Stimulated activated memory B cell treated with anti-CD40 and anti-IgM and Interleukin-4, amounts not matched to agents 10 μg/mL and 1 μg/mL and 100 μg/mL, for 72 hours (primary cell): ENCODE measurements around the gene NTMT1.

Source experiments
- ATAC-seq: fragments of 150-1000 bp; cut with Tn5 transposase; 2 replicates; pipeline ENCODE4 v1.10.0; 2021
- H3K27ac Mint-ChIP-seq: one replicate; pipeline ENCODE4 v1.8.0; 2022; ENCODE audit warnings: mild to moderate bottlenecking, mixed read lengths
- H3K27me3 Mint-ChIP-seq: one replicate; pipeline ENCODE4 v1.8.0; 2022; ENCODE audit warnings: mixed read lengths
- H3K36me3 Mint-ChIP-seq: one replicate; pipeline ENCODE4 v1.8.0; 2022; ENCODE audit warnings: mixed read lengths
- H3K4me1 Mint-ChIP-seq: one replicate; pipeline ENCODE4 v1.8.0; 2022; ENCODE audit warnings: mixed read lengths
- H3K4me3 Mint-ChIP-seq: one replicate; pipeline ENCODE4 v1.8.0; 2022; ENCODE audit warnings: mild to moderate bottlenecking, moderate library complexity, mixed read lengths
- H3K9me3 Mint-ChIP-seq: one replicate; pipeline ENCODE4 v1.8.0; 2022; ENCODE audit warnings: mixed read lengths

NTMT1 gene

GRCh38 chr9:129620669-129621295 lies 5.2 kb upstream of the NTMT1 start, which contains the start of gene C9orf50:
Gene C9orf50 (minus strand): TSS chr9:129621101. CDS start chr9:129620574, 527 bp downstream.
- Mint-ChIP-seq H3K4me3 (peak within 1 kb of the TSS; percentile 38), H3K27me3 (peaks cover 42% of the 10 kb centered on the region), H3K36me3 (no peaks in the 10 kb centered on the region), H3K4me1 (peaks cover 22% of the 10 kb centered on the region), H3K9me3 (peaks cover 2% of the 10 kb centered on the region), H3K27ac (no peak within 1 kb of the TSS)
- ATAC-seq: no peak

- no peak overlapping the region for H3K27ac Mint-ChIP-seq
- no peak overlapping the region for H3K4me3 Mint-ChIP-seq
- H3K27me3 Mint-ChIP-seq: peaks cover 41% of the 10 kb centered on the region
- peaks cover 1% of the 10 kb centered on the region for H3K9me3 Mint-ChIP-seq
- no peaks in the 10 kb centered on the region for H3K36me3 Mint-ChIP-seq
- ATAC-seq: no peak
- H3K4me1 Mint-ChIP-seq: peaks cover 40% of the 10 kb centered on the region
Observed at GRCh38 chr9:129623331-129623730, 2.6 kb upstream of the NTMT1 start.

- H3K27me3 Mint-ChIP-seq: peaks cover 32% of the 10 kb centered on the region
- no peaks in the 10 kb centered on the region for H3K36me3 Mint-ChIP-seq
- H3K9me3 Mint-ChIP-seq: no peaks in the 10 kb centered on the region
- ATAC-seq: no peak
- H3K4me3 Mint-ChIP-seq: no peak overlapping the region
- peak overlapping the region; percentile 96 for H3K27ac Mint-ChIP-seq
- peaks cover 48% of the 10 kb centered on the region for H3K4me1 Mint-ChIP-seq
Observed at GRCh38 chr9:129624168-129624759, 1.7 kb upstream of the NTMT1 start.

GRCh38 chr9:129624947-129625346 lies 1.0 kb upstream of the NTMT1 start:
- H3K4me1 Mint-ChIP-seq: peaks cover 55% of the 10 kb centered on the region
- H3K27me3 Mint-ChIP-seq: peaks cover 26% of the 10 kb centered on the region
- no peaks in the 10 kb centered on the region for H3K36me3 Mint-ChIP-seq
- H3K9me3 Mint-ChIP-seq: no peaks in the 10 kb centered on the region
- ATAC-seq: peak; percentile 61
- H3K27ac Mint-ChIP-seq: peak overlapping the region; percentile 96
- peak overlapping the region; percentile 79 for H3K4me3 Mint-ChIP-seq

GRCh38 chr9:129626625-129627284 lies 792 bp downstream of the NTMT1 start:
- peak; percentile 52 for ATAC-seq
- Mint-ChIP-seq H3K4me3 (peak overlapping the region; percentile 79), H3K27me3 (peaks cover 13% of the 10 kb centered on the region), H3K9me3 (no peaks in the 10 kb centered on the region), H3K36me3 (peaks cover 14% of the 10 kb centered on the region), H3K4me1 (peaks cover 66% of the 10 kb centered on the region), H3K27ac (peak overlapping the region; percentile 96)

GRCh38 chr9:129627556-129628440 lies 1.8 kb downstream of the NTMT1 start:
- no peak for ATAC-seq
- H3K4me3 Mint-ChIP-seq: peak overlapping the region; percentile 79
- peaks cover 7% of the 10 kb centered on the region for H3K27me3 Mint-ChIP-seq
- no peaks in the 10 kb centered on the region for H3K9me3 Mint-ChIP-seq
- H3K36me3 Mint-ChIP-seq: peaks cover 22% of the 10 kb centered on the region
- H3K4me1 Mint-ChIP-seq: peaks cover 75% of the 10 kb centered on the region
- peak overlapping the region; percentile 96 for H3K27ac Mint-ChIP-seq

GRCh38 chr9:129628709-129629108 lies 2.7 kb downstream of the NTMT1 start:
- Mint-ChIP-seq H3K4me1 (peaks cover 75% of the 10 kb centered on the region), H3K9me3 (no peaks in the 10 kb centered on the region), H3K36me3 (peaks cover 22% of the 10 kb centered on the region), H3K27ac (no peak overlapping the region), H3K27me3 (no peaks in the 10 kb centered on the region), H3K4me3 (no peak overlapping the region)
- ATAC-seq: no peak

- ATAC-seq: no peak
- Mint-ChIP-seq H3K4me3 (no peak overlapping the region), H3K27me3 (no peaks in the 10 kb centered on the region), H3K36me3 (peaks cover 22% of the 10 kb centered on the region), H3K27ac (no peak overlapping the region), H3K4me1 (peaks cover 69% of the 10 kb centered on the region), H3K9me3 (no peaks in the 10 kb centered on the region)
Observed at GRCh38 chr9:129629251-129629820, 3.4 kb downstream of the NTMT1 start.

GRCh38 chr9:129630967-129631673 lies 5.2 kb downstream of the NTMT1 start:
- peaks cover 59% of the 10 kb centered on the region for H3K4me1 Mint-ChIP-seq
- ATAC-seq: no peak
- no peaks in the 10 kb centered on the region for H3K9me3 Mint-ChIP-seq
- peaks cover 33% of the 10 kb centered on the region for H3K36me3 Mint-ChIP-seq
- H3K4me3 Mint-ChIP-seq: no peak overlapping the region
- H3K27me3 Mint-ChIP-seq: no peaks in the 10 kb centered on the region
- peak overlapping the region; percentile 30 for H3K27ac Mint-ChIP-seq

GRCh38 chr9:129631674-129632129 lies 5.7 kb downstream of the NTMT1 start:
- Mint-ChIP-seq H3K9me3 (no peaks in the 10 kb centered on the region), H3K27ac (peak overlapping the region; percentile 30), H3K36me3 (peaks cover 33% of the 10 kb centered on the region), H3K4me3 (no peak overlapping the region), H3K27me3 (no peaks in the 10 kb centered on the region), H3K4me1 (peaks cover 57% of the 10 kb centered on the region)
- ATAC-seq: no peak

- no peaks in the 10 kb centered on the region for H3K9me3 Mint-ChIP-seq
- peaks cover 35% of the 10 kb centered on the region for H3K36me3 Mint-ChIP-seq
- ATAC-seq: no peak
- no peak overlapping the region for H3K27ac Mint-ChIP-seq
- peaks cover 50% of the 10 kb centered on the region for H3K4me1 Mint-ChIP-seq
- H3K27me3 Mint-ChIP-seq: no peaks in the 10 kb centered on the region
- H3K4me3 Mint-ChIP-seq: no peak overlapping the region
Observed at GRCh38 chr9:129632460-129632859, 6.5 kb downstream of the NTMT1 start.

GRCh38 chr9:129633207-129633606 lies 7.2 kb downstream of the NTMT1 start:
- H3K27ac Mint-ChIP-seq: no peak overlapping the region

GRCh38 chr9:129633848-129634247 lies 7.9 kb downstream of the NTMT1 start:
- peaks cover 42% of the 10 kb centered on the region for H3K4me1 Mint-ChIP-seq
- H3K4me3 Mint-ChIP-seq: no peak overlapping the region
- H3K27ac Mint-ChIP-seq: no peak overlapping the region
- no peak for ATAC-seq
- no peaks in the 10 kb centered on the region for H3K27me3 Mint-ChIP-seq
- H3K36me3 Mint-ChIP-seq: peaks cover 46% of the 10 kb centered on the region
- no peaks in the 10 kb centered on the region for H3K9me3 Mint-ChIP-seq

More at GRCh38 chr9:129633207-129633606, 7.2 kb downstream of the NTMT1 start:
- H3K4me3 Mint-ChIP-seq: no peak overlapping the region
- peaks cover 42% of the 10 kb centered on the region for H3K36me3 Mint-ChIP-seq
- H3K27me3 Mint-ChIP-seq: no peaks in the 10 kb centered on the region
- H3K9me3 Mint-ChIP-seq: no peaks in the 10 kb centered on the region
- H3K4me1 Mint-ChIP-seq: peaks cover 44% of the 10 kb centered on the region
- no peak for ATAC-seq
